Left lung (tissue), 10 donors: ENCODE data around the gene EFEMP2. TPM values are rescaled to one million over a fixed set of nuclear protein-coding genes. Genes with fewer than 3 reads are reported as not detected.

Experiments used
- ATAC-seq: fragments of 200-7000 bp; cut with Tn5 transposase; one replicate; pipeline ENCODE4 v1.9.1; 2020; ENCODE audit warnings: moderate library complexity
- DNase-seq, 4 donors: peaks; one replicate each; pipeline ENCODE4 v3.0.0-alpha.2; 2013 to 2020
- H3K27ac ChIP-seq, 2 donors: fragments of 200-600 bp; sonication (generic) in 1 of 2; one replicate each; pipeline versions ENCODE4 v1.5.0 to v1.8.0; 2020 to 2021
- H3K27me3 ChIP-seq, 2 donors: fragments of 200-600 bp; sonication (generic) in 1 of 2; one replicate each; pipeline versions ENCODE4 v1.5.0 to v1.8.0; 2020 to 2021
- H3K36me3 ChIP-seq, 2 donors: fragments of 200-600 bp; sonication (generic) in 1 of 2; one replicate each; pipeline versions ENCODE4 v1.5.0 to v1.8.0; 2020 to 2021
- H3K4me1 ChIP-seq, 2 donors: fragments of 200-600 bp; one replicate each; pipeline ENCODE4 v1.8.0; 2021
- H3K4me3 ChIP-seq, 2 donors: fragments of 200-600 bp; sonication (generic) in 1 of 2; one replicate each; pipeline versions ENCODE4 v1.5.0 to v1.8.0; 2020 to 2021; ENCODE audit warnings: mild to moderate bottlenecking in 1 of 2
- H3K9me3 ChIP-seq, 2 donors: fragments of 200-600 bp; sonication (generic) in 1 of 2; one replicate each; pipeline versions ENCODE4 v1.5.0 to v1.8.0; 2020 to 2021
- intact Hi-C, 2 donors: fragments of 100-400 bp; cut with DNase I; formaldehyde crosslinking; loops; one replicate each; pipeline versions ENCODE4 v1.11.2 to v1.14.2; 2022
- polyA plus RNA-seq, 6 donors: library from polyadenylated mRNA; unstranded; fragments of 120-200 nt; gene quantifications; one replicate each; pipeline ENCODE4 v1.2.1, GENCODE V29; 2013; ENCODE audit not compliant: insufficient read length in 6 of 6
- total RNA-seq, 2 donors: library from RNA; stranded (reverse); fragmentation: NEBNext Ultra II Directional; extraction: Animal tissue kit (Norgen Biotek cat#: 25700); gene quantifications; one replicate each; pipeline ENCODE4 v1.2.1, GENCODE V29; 2021
- TF ChIP-seq, protein P1 (sequence below), 2 donors: fragments of 200-600 bp; sonication (generic) in 1 of 2; IDR thresholded peaks; one replicate each; pipeline versions ENCODE4 v1.5.0 to v1.8.0; 2021; ENCODE audit warnings: antibody characterized with exemption in 2 of 2
- donor health status: DM: no; HTN: yes; CAD: no.
- donor health status: DM: no; HTN: no; CAD: no.

EFEMP2 gene
- total and polyA plus RNA-seq, 8 donors: 67.6 to 169 (median 144) TPM

DNA sequence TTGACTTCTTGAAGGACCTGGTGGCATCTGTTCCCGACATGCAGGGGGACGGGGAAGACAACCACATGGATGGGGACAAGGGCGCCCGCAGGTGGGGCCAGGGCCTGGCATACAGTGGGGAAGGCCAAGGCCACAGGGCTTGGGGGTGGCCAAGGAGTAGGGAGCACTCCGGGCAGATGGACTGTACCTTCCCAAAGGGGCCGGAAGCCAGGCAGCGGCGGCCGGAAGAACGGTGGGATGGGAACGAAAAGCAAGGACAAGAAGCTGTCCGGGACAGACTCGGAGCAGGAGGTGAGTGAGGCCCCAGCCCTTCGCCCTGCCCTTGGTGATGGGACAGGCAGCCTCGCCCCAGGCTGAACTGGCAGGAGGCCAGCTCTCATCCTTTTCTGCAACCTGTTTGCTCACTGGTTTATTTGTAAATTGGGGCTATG is 47.8 kb upstream of the EFEMP2 start:
- ATAC-seq (no peak), DNase-seq (peak in 1 of 4 donors; percentile 78)
- Histone ChIP-seq H3K9me3 (no peaks in the 10 kb centered on the region), H3K4me1 (peaks cover 34 to 45% of the 10 kb centered on the region in 2 donors), H3K36me3 (peaks cover 0 to 26% of the 10 kb centered on the region in 2 donors), H3K27ac (no peak overlapping the region), H3K4me3 (peak overlapping the region; percentile 94 to 98), H3K27me3 (no peaks in the 10 kb centered on the region)
- intact Hi-C loops: no loop called here
- TF ChIP-seq, protein P1, sequence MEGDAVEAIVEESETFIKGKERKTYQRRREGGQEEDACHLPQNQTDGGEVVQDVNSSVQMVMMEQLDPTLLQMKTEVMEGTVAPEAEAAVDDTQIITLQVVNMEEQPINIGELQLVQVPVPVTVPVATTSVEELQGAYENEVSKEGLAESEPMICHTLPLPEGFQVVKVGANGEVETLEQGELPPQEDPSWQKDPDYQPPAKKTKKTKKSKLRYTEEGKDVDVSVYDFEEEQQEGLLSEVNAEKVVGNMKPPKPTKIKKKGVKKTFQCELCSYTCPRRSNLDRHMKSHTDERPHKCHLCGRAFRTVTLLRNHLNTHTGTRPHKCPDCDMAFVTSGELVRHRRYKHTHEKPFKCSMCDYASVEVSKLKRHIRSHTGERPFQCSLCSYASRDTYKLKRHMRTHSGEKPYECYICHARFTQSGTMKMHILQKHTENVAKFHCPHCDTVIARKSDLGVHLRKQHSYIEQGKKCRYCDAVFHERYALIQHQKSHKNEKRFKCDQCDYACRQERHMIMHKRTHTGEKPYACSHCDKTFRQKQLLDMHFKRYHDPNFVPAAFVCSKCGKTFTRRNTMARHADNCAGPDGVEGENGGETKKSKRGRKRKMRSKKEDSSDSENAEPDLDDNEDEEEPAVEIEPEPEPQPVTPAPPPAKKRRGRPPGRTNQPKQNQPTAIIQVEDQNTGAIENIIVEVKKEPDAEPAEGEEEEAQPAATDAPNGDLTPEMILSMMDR (IDR thresholded peaks at IDR 0.05): no peak

DNA sequence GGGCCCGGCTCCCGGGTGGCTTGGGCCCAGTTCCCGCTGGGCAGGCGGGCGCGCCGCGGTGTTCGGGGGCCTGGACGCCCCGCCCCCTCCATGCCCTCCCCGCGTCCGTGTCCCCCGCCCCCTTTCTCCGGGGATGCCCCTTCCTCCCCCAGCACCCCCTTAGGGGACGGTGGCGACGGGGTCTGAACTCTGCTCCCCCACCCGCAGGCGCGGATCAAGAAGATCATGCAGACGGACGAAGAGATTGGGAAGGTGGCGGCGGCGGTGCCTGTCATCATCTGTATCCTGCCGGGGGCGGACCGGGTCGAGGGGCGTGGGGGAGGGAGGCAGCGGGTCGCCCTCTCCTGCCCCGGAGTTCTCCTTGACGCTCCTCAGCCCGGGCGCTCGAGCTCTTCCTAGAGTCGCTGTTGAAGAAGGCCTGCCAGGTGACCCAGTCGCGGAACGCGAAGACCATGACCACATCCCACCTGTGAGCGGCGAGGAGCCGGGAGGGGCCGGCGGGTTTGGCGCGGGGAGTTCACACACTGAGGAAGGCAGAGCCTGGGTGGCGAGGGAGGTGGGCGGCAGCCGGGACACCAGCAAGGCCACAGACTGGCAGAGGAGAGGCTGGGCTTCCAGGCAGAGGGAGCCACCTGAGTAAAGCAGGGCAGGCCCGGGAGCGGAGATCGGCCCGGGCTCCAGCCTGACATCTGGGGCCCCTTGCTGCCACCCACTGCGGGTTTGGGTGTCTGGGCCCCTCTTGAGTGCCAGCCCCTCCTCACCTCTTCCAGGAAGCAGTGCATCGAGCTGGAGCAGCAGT is 47.2 kb upstream of the EFEMP2 start:
- intact Hi-C loops: no loop called here
- peak; percentile 38 for ATAC-seq
- Histone ChIP-seq H3K27me3 (no peaks in the 10 kb centered on the region), H3K9me3 (no peaks in the 10 kb centered on the region), H3K27ac (peak overlapping the region; percentile 81 to 89), H3K4me1 (peaks cover 40 to 52% of the 10 kb centered on the region in 2 donors), H3K36me3 (peaks cover 0 to 26% of the 10 kb centered on the region in 2 donors), H3K4me3 (peak overlapping the region; percentile 94 to 98)
- DNase-seq: peak in 2 of 4 donors; percentile 57 to 86
- TF ChIP-seq, protein P1 (IDR thresholded peaks at IDR 0.05): no peak

DNA sequence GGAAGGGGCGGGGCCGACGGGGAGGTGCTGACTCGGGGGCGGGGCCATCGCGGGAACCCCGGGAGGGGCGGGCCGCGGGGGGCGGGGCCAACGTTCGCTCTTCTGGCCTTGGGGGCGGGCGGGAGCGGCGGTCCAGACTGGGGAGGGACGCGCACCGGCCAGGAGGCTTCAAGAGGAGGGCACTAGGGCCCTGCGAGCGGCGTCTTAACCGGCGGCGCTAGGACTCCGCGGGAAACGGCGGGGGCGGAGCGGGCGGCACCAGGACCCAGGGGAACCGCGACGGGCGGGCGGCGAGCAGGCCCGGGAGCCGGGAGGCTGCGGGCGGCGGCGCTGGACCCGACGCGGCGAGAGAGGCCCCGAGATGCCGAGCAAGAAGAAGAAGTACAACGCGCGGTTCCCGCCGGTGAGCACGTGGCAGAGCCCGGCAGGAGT is 46.6 kb upstream of the EFEMP2 start, which contains the start of gene DRAP1:
DRAP1 (plus strand) TSS at position 286 of the 432 bp plus-strand sequence; CDS start at position 362, 76 bp downstream.
- peaks cover 0 to 26% of the 10 kb centered on the region in 2 donors for H3K36me3 ChIP-seq
- ATAC-seq (peak; percentile 93), DNase-seq (peak; percentile 95 to 100 (median 98))
- H3K9me3 ChIP-seq: no peaks in the 10 kb centered on the region
- intact Hi-C loops: no loop called here
- H3K27me3 ChIP-seq: no peaks in the 10 kb centered on the region
- peak within 1 kb of the TSS; percentile 94 to 98 for H3K4me3 ChIP-seq
- H3K4me1 ChIP-seq: peaks cover 41 to 56% of the 10 kb centered on the region in 2 donors
- TF ChIP-seq, protein P1 (IDR thresholded peaks at IDR 0.05): no peak
- H3K27ac ChIP-seq: peak within 1 kb of the TSS; percentile 91 to 94

DNA sequence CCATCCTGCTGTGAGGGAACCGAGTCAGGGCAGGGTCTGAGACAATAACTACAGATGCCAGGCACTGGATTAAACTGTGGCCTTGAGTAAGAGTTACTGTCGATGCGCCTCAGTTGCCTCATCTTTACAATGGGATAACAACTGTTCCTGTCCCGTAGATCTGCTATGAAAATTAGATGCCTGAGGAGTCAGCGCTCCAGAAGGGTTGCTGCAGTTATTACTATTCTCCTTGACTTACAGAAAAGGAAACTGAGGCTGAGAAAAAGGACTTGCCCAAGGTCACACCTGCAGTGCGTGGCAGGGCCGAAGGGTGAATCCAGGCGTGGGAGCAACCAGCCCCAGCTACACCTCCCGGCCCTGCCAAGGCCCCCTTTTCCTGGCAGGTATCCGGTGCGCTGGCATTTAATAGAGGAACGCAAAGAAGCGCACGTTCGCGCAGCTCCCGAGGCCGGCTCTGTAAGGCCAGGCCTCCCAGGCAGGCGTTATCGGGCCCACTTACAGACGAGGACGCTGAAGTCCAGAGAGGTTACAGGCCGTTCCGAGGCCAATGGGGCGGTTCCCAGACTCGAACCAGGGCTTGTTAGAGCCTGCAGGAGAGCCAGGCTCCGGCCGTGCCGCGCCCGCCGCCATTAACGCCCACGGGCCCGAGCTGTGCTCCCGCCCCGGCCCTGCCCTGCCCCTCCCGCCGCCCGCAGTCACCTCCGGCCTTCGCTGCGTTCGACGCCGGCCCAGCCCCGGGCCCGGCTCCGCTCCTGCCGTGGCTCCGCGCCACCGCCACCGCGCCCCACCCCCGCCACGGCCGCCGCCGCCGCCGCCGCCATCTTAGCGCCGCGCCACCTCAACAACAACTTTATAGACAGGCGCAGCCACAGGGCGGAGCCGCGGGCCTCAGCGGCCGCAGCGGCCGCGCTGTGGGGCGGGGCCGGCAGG is 45.9 kb upstream of the EFEMP2 start, which contains the start of gene C11orf68:
C11orf68 (minus strand) TSS at position 852 of the 930 bp plus-strand sequence; CDS start at position 821, 31 bp downstream.
- TF ChIP-seq, protein P1 (IDR thresholded peaks at IDR 0.05): no peak
- peak within 1 kb of the TSS; percentile 91 to 94 for H3K27ac ChIP-seq
- peaks cover 0 to 26% of the 10 kb centered on the region in 2 donors for H3K36me3 ChIP-seq
- H3K4me1 ChIP-seq: peaks cover 41 to 56% of the 10 kb centered on the region in 2 donors
- DNase-seq: peak in 1 of 4 donors; percentile 58
- intact Hi-C loops: no loop called here
- H3K9me3 ChIP-seq: no peaks in the 10 kb centered on the region
- H3K27me3 ChIP-seq: no peaks in the 10 kb centered on the region
- H3K4me3 ChIP-seq: peak within 1 kb of the TSS; percentile 94 to 98
- no peak for ATAC-seq
